Erythroblast (primary cell): ENCODE data around the gene NR3C1.

Experiments used
- DNase-seq, 2 experiments: peaks; one replicate each; lab custom pipeline; 2025; lab: John Stamatoyannopoulos, UW
- GATA1 ChIP-seq: IDR thresholded peaks from 2 replicates; pipeline ENCODE4 v1.6.1; 2011; ENCODE audit warnings: low read depth, mild to moderate bottlenecking, control low read depth, low read length, moderate library complexity
- POLR2A ChIP-seq: IDR thresholded peaks from 2 replicates; pipeline ENCODE4 v1.6.1; 2011; ENCODE audit warnings: mild to moderate bottlenecking, low read length

Gene NR3C1

GRCh38 chr5:143403593-143404415, at the start of gene NR3C1:
Gene NR3C1, minus strand, starts transcription at chr5:143403686. Its CDS starts 2,847 bp downstream, at chr5:143400839.
- TF ChIP-seq GATA1 (no peak), POLR2A (peak; percentile 54)

GRCh38 chr5:143449772-143450171, 46.3 kb upstream of the NR3C1 start:
- DNase-seq = no peak
- no peak for TF ChIP-seq POLR2A
- TF ChIP-seq GATA1 = no peak

More at GRCh38 chr5:143403593-143404415, at the start of gene NR3C1:
- peak; percentile 90 to 95 for DNase-seq

GRCh38 chr5:143448518-143448917, 45.0 kb upstream of the NR3C1 start:
- no peak for TF ChIP-seq POLR2A
- no peak for TF ChIP-seq GATA1
- DNase-seq = peak in 1 of 2 experiments; percentile 18

DNA sequence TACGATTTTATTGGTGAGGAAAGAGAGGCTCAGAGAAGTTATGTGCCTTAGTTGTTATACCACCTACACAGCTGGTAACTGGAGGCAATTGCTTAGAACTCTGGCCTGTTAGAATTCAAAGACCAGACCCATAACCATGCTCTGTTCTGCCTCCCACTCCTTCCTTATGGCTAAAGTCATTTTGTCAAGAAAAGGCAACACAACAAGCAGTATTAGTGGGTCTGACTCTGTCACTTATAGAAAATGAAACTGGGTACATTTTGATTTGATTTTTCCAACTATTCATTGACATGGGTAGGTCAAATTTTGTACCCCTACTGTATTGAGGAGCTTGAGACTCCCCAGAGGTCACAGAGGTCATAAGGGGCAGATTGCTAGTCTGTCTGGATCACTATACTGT, 44.5 kb upstream of the NR3C1 start:
- no peak for DNase-seq
- TF ChIP-seq GATA1 = no peak
- no peak for TF ChIP-seq POLR2A

DNA sequence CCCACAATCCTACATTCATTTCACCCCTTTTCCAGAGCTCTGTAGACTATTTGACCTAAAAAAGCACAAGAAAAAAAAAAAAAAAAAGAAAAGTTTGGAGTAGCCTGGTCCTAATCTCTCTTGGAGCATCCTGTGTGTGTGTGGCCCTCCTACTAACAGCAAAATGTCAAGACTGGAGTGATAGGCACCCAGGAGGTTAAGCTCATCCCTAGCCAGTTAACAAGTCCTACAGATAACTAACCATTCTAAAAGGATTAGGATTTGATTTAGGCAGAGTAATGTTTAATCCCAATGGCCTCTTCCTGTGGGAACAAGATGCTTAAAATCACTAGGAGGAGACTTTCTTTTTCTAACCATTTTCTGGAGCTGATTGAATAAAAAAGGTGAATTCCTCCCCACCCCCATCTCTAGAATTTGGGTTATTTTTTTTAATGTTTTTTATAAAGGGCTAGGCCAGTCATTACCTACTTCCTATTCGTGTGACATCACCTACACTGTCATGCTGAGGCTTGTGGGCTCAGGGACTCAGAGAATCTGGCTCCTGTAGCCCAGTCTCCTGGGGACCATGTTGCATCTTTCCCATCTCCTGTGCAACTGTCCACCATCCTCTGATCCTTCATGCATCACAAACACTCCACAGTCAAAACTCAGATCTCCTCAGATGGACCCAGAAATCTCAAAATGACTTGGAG, 43.2 kb upstream of the NR3C1 start:
- no peak for DNase-seq
- TF ChIP-seq POLR2A (no peak), GATA1 (no peak)

GRCh38 chr5:143445776-143446175, 42.3 kb upstream of the NR3C1 start:
- TF ChIP-seq GATA1 (no peak), POLR2A (no peak)
- no peak for DNase-seq

DNA sequence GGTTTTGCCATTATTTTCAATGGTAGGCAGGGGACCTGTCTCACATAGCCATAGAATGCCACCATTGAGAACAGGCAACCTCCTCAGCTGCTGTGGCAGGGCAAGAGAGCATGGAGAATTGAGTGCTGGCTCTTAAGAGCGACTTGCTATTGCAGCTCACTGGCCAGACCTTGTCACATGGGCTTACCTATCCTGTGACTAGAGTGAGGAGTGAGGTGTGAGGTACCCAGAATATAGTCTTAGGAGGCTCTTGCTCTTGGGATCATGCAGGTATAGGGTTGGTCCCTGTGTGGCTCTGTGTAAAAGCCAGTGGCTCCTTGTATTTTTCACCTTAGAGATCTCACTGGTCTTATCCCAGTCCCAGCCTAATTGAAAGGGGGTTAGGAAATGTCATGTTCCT, 39.8 kb upstream of the NR3C1 start:
- TF ChIP-seq GATA1 (no peak), POLR2A (no peak)
- no peak for DNase-seq

DNA sequence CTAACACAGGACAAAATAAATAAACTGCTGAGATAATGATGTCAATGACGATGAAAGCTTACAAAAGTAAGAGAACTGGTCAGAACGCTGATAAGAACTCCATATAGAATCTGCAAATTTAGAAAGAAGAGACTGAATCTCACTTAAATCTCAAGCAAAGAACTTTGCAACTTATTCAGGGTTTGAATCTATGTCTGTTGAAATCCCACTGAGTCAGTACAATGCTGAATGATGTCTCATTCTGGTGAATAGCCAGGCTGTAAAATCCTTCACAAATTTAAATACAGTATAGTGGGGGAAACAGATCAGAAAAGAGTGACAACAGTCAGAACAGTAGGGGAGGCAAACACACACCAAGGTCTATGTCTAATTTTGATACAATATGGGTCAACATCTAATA, 38.9 kb upstream of the NR3C1 start:
- no peak for TF ChIP-seq GATA1
- TF ChIP-seq POLR2A = no peak
- no peak for DNase-seq

DNA sequence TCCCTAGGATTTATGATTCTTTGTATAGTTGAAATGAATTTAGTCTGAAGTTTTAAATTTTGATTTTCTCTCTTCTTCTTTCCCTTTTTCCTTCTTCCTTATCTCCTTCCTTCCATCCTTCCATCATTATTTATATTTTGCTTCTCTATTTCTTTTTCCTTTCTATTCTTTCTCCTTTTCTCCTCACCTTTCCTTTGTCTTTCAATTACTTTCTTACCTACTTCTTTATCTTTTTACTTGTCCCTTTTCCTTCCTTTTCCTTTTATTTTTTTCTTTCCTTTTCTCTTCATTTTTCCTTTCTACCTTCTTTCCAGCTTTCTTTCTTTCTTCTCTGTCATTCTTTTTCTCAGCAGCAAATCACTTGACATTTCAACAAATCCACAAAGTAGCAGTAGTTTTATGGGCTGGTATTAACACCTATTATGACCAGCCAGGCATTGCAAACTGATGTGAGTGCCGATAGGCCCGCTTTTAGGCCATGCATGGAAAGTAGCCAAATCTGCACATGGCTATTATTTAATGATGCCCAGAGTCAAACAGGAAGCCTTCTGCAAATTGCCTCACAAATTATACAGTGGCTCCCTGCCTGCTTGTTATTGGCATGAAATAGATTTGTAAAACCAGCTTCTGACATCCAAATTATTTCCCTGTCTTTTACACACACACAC, 37.1 kb upstream of the NR3C1 start:
- TF ChIP-seq POLR2A = no peak
- TF ChIP-seq GATA1 = no peak

DNA sequence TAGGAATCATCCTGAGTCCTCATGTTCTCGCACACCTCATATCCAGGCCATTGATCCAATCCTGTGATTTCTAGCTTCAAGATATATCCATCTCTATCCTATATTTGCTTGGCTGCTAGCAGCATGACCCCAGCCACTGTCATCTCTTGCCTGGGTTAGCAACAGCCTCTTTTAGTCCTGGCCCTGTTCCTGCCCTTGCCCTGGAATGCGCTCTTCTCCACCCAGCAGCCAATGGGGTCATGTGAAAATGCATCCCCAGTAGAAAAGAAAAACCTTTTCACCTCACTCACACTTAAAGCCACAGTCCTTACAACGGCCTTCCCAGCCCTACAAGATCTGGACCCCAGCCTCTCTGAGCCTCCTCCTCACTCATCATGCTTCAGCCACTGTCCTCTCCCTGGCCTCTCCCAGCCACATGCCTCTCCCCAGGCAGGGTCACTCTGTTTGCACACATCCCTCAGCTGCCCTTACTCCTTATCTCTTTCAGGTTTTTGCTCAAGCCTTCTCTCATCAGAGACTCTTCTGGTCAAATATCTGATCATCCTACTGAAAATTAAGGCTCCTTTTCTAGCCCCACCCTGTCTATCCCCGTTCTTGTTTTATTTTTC, 34.3 kb upstream of the NR3C1 start:
- TF ChIP-seq POLR2A (no peak), GATA1 (no peak)
- no peak for DNase-seq

More for the DNA sequence above, 37.1 kb upstream of the NR3C1 start:
- no peak for DNase-seq

GRCh38 chr5:143436871-143437270, 33.4 kb upstream of the NR3C1 start:
- TF ChIP-seq POLR2A (no peak), GATA1 (no peak)
- DNase-seq = no peak

GRCh38 chr5:143435210-143435657, 31.7 kb upstream of the NR3C1 start:
- TF ChIP-seq POLR2A = no peak
- TF ChIP-seq GATA1 = no peak
- no peak for DNase-seq

DNA sequence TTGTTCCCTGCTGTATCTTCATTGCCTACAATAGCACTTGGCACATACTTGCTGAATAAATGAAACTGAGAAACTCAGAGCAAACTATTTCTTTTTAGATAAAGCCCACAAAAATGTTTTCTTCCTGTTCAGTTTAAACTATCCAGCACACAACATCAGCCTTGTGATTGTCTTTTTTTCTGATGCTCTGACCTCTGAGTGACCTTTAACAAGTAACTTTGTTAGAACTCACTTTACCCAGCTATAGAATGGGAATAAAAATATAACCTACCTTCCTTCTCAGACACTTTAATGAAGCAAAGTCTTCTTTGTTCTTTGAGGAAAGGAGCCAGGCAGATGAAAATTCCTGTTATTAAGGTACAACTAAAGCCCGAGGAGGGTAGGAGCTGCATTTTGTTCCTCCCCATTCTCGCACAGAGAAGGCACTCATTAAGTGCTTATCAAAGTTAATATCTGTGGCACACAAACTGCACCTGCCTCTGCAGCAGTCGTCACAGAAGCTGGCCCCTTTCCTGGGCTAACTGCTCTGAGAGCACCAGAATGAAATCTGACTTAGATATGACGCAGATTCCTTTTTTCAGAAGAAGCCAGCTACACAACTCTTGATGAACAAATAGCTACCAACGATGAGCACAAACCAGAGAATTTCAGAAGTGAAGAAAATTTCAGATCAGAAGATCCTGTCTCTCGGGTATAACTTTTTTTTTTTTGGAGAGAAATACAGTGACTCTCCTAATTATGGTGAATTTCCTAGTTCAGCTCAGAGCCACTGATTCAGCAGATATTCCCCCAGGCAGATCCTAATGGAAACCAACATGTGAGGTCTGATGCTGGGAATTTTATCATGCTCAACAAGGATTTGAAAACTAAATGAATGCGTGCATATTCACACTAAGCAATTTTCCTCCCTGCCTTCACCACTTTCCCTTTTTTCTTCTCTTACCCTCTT, 31.0 kb upstream of the NR3C1 start:
- TF ChIP-seq GATA1 (no peak), POLR2A (no peak)
- no peak for DNase-seq
